HG02763 (cell line): Measurements from ENCODE around the gene PIK3C2G.

Experiments used
- ATAC-seq: cut with Tn5 transposase; IDR thresholded peaks from one replicate; pipeline ENCODE4 v1.9.1; 2021; ENCODE audit warnings: mild to moderate bottlenecking, moderate library complexity; ENCODE audit not compliant: unreplicated experiment

PIK3C2G gene

DNA sequence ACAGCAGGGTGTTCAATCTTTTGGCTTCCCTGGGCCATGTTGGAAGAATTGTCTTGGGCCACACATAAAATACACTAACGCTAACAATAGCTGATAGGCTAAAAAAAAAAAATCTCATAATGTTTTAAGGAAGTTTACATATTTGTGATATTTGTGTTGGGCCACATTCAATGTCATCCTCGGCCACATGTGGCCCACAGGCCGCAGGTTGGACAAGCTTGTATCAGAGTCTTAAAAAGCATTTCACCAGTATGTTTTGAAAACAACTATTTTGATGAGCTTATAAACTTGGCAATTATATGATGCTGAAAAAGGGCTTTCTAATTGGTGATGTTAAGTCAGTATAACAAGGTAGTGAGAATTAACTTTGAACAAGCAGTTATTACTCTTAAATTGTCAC lies 78.9 kb downstream of the PIK3C2G start:
- ATAC-seq, result no peak

DNA sequence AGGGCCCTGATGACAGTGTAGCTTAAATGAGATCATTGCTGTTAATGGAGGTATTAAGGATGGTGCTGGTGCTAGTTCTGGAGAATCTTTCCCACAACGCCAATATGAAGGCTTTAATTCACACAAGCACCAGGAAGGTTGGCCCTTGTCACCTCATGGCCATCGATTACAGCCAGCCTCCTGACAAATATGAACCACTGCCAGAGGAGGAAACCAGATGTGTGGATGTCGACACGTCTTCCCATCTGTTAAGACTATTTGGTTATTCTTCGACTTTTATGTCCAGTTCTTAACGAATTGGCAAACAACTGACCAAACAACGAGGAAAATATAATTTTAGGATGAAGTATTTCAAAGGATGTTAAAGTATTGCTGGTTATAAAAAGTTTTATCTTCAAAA lies 79.5 kb downstream of the PIK3C2G start:
- no peak for ATAC-seq

DNA sequence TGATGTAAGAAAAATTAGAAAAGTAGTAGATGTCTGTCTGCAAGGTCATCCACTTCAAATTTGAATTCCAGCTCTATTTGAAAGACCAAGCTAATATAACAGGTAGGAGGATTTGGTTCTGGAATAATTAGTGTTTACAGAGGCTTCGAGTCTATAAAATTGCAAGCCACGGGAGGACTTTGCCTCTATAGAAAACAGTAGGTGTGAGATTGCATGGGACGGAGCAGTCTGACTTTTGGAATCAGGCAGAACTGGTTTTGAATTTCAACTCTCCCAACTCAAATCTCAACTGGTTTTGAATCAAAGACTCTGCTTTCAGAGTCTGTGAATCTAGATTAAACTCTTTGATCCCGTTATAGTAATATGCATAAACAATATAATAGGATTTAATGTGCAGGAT lies 82.4 kb downstream of the PIK3C2G start:
- no peak for ATAC-seq

DNA sequence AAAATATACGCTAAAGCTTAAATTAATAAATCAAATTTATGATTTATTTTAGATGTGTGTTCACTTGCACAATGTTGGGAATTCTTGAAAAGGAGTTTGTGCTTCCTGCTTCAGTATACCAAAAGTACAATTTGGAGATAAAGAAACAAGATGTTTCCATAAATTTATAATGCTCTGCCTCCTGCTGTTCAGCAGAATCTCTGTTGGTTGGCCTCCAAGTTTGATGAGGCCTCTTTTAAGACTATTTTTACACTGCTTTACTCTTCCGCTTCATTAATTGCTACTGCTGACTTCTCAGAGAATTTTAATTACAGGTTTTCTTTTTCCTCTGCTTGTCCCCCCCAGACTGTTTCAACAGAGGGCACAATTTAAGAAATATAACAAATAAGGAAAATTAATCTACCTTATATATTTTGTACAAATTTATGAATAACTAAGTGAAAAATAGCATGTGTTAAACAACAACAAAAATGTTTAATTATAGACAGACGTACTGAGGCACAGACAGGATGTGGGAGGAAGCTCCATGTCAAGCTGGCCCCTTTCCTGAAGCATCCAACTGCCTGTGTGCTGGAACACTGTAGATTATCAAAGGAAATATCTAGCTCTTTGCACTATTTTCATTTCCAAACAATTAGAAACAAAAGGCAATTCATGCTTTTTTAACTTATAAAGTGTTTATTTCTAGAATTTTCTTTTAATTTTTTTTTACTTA lies 83.9 kb downstream of the PIK3C2G start:
- ATAC-seq, result no peak

DNA sequence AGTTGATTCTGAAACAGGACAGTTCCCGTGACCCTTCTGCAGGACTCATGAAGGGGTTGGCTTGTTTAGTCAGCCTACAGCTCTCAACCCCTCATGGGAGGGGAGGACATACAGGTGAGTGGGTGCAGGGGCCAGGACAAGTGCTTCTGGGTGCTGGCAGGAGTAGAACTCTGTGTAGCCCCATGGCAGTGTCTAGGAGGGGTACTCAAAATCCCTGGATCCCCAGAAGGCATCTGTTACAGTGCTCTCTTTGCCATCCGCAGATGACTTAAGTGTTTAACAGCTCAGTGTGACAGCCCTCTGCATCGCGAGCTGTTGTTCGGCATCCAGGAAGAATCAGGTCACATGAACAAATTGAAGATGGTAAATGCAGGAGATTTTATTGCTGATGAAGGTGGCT lies 91.0 kb downstream of the PIK3C2G start:
- no peak for ATAC-seq

DNA sequence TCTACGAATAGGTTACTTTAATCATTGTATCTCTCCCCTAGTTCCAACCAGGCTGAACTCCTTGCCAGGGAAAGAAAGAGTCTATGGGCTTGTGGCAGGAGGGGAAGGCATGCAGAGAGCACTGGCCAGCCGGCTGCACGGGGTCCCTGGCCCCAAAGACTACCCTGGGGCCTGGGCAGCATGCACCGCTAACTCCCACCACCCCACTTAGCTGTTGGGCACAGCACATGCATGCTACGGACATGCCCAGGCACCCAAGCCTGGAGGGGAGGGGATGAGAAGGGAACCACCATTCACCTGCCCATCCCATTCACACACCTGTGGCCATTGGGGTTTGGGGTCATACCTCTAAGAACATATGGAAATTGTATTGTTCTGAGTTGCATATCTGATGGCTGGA lies 94.1 kb downstream of the PIK3C2G start:
- ATAC-seq, result no peak

DNA sequence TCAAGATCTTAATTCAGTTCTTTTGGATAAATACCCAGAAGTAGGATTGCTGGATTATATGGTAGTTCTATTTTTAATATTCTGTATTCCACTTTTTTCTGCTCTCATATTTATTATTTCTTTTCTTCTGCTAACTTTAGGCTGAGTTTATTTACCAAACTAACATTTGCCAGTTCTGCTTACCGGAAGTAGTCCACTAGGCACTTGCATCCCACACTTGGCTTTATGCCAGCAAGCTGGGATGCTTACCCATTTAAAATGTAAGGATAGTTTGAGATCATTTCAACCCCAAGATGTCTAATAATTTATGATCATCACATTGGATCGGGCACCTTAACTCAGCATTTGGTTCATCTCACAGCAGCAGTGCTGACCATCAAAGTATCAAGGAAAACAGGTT lies 96.8 kb downstream of the PIK3C2G start:
- no peak for ATAC-seq

DNA sequence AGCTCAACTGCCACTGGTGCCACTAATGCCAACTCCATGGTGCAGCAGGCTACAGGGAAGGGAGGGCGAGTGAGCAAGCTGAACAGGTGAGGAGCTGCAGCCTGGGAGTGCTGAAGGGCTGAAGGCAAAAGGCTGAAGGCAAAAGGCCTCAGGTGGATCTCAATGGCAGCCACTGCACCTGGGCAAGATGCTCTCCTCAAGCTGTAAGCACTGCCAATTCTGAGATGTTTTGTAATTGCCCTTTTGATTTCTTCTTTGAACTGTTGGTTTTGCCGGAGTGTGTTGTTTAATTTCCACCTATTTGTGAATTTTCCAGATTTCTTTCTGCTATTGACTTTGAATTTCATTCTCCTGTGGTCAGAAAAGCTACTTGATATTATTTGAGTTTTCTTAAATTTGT lies 97.6 kb downstream of the PIK3C2G start:
- ATAC-seq, result no peak

DNA sequence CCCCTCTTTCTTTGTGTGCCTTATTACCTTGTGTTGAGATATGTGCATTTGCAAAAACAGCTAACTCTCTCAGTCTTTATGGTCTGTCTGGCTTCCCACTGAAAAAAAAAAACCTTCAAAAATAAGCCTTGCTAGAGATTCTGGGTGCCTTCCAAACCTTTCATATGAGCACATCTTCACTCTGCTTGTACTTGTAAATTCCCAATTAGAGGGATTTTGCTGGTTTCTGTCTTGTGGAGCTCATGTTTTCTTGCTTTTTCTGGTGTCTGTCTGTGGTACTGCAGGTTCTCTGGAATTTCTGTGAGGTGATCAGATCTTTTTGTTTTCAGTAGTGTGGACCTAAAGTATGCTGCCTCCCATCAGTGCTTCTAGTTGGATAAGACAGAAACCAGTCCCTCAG lies 100.1 kb downstream of the PIK3C2G start:
- ATAC-seq, result no peak

DNA sequence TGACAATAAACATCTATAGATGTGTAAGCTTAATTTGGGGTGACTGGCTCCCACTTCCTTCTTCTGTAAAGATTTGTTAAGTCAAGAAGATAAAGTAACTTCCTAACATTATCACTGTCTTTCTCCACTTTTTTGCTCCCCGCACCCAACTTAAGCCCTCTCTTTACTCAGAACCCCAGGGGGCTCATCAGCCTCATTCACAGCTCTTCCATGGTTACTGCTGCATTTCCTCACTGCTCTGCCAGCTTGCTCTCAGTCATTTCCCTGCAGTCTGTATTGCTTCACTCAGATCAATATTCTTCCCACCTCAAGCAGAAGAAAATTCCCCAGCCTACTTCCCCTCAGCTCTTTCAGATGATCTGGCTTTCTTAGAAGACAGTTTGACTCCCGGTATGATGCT lies 102.0 kb downstream of the PIK3C2G start:
- ATAC-seq, result no peak

DNA sequence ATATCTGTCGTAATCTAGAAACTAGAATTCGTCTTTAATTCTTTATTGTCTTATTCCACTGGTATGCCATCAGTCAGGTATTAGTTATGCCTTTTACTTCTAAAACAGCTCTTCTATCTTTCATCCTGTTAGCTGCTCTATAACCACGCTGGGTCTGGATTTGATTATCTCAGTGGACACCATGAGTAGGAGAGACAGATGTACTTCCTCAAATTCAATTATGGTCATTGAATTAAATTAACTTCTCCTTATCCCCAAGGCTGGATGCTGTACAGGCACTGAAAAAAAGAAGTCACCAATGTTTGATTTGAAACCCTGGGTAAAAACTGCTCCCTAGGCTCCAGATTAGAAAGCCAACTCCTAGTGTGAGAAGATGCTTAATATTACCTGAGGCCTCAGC lies 107.3 kb downstream of the PIK3C2G start:
- no peak for ATAC-seq

DNA sequence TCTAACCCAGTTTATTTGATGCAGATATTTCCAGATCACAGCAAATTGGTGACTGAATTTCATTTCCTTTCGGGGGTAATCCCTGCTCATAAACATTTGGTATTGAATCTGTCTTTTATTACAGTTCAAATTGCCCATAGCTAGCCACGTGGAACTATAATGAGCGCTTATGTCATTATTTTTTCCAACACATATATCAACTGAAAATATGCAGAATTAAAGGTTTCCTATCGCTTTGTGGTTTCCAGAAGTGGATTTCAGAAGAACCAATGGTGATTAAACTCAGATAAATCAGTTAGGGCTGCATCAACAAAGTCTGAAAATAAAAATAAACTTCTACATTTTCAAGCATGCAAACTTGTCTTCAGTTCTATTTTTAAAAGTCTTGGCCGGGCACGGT lies 111.9 kb downstream of the PIK3C2G start:
- ATAC-seq, result no peak

DNA sequence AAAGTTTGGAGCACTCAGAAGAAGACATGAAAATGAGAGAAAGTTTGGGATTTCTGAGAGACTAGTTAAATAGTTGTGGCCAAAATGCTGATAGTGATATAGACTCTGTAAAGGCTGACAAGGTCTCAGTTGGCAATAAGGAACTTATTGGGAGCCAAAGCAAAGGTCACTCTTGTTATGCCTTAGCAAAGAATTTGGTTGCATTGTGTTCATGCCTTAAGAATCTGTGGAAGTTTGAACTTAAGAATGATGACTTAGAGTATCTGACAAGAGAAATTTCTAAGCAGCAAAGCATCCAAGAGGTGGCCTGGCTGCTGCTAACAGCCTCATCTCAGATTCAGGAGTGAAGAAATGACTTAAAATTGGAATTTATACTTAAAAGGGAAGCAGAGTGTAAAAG lies 113.8 kb downstream of the PIK3C2G start:
- ATAC-seq, result no peak

DNA sequence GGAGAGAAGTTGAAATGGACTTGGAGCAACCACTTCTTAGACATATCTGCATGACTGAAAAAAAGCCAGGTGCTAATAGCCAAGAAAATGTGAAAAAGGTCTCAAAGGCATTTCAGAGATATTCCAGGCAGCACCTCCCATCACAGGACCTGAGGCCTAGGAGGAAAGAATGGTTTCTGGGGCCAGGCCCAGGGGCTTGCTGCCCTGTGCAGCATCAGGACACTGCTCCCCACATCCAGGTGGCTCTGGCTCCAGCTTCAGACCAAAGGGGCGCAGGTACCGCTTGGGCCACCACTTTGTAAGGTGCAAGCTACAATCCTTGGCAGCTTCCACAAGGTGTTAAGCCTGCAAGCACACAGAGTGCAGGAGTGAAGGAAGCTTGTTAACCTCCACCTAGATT lies 114.3 kb downstream of the PIK3C2G start:
- ATAC-seq, result no peak

DNA sequence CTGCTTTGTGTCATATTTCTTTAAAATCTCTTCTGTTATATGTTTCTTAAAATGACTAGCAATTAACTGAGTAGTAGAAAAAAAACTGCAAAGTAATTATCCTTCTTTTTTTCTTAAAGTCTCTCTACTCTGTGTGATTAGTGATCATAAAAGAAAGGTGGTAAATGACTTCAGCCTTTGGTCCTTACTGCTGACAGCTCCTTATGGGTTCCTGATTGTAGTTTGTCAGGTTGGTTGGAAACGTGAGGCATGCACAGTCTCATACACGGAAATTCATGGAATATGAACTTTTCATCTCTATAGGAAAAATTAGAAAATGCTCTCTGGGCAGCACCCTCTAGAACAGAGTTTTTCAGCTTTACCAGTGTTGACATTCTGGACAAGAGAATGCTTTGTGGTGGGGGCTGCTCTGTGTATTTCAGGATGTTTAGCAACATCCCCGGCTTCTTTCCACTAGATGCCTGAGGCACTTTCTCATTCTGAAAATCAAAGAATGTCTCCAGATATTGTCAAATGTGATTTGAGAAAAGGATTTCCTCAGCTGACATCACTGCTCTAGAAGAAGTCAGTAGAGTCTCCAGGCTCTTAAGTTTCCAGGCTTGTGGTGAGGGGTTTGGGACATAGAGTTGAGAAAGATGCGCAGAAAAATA lies 121.0 kb downstream of the PIK3C2G start:
- ATAC-seq, result no peak

DNA sequence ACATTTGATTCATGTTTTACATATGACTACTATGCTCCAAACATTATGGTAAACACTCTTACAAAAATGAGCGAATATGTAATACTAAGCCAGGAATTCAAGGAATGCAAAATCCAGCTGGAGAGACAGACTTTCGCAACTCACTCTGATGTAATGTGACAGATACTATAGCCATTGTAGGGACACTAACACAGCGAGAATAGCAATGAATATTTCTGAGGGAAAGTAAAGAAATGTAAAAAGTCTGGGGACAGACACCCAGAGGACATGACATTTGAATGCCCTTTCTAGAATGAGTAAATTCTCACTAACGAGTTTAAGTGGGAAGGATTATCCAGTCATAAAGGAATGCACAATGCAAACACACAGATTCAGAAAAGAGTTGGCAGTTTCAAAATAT lies 121.9 kb downstream of the PIK3C2G start:
- ATAC-seq, result no peak

DNA sequence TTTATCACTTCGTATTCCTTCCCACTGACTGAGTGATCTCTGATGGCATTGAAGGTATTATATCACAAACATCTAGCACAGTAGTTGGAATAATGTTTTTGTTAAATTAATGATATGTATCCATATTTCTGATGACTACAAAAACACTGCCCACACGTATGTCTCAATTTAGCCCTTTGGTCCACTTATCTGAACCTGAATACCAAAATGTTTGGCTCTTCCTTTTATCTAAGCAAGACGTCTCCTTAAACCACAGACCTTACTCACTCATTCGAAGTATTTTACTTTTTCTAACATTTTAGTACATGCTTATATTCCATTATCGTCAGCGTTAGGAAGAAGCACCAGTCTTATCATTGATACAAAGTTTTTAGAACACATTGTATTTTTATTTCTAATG lies 126.4 kb downstream of the PIK3C2G start:
- ATAC-seq, result no peak

DNA sequence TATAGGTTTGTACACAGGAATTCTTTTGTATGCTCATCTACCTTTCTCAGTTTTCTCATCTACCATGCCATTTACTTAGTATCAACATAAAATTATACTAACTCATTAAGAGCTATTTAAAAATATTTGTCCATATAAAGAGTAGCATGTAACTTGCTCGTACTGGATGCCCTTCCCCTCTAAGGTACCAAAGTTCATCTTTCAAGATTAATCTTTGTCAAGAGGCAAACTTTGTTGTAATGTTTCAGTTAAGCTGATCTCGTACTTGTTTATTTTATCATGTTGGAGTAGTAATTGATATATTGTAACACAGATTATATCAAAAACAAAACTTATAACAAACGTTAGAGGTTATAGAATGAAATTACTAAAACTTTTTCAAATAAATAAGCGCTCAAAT lies 128.5 kb downstream of the PIK3C2G start:
- ATAC-seq, result no peak

DNA sequence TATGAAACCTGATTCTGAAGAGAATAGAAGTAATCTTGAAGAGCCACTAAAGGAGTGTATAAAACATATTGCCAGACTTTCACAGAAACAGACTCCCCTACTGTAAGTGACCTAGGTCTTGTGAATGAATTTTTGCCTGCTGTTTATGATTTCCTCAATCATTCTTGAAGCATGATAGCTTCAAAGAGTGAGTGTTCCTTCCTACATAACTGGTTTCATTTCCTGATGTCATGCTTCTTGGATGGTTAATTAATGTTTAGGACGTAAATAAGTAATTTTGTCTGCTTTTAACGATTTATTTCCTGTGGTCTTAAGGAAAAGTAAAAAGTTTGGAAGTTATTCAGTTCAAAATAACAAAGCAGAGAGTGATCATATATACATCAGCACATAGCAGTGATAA lies 129.8 kb downstream of the PIK3C2G start:
- no peak for ATAC-seq

DNA sequence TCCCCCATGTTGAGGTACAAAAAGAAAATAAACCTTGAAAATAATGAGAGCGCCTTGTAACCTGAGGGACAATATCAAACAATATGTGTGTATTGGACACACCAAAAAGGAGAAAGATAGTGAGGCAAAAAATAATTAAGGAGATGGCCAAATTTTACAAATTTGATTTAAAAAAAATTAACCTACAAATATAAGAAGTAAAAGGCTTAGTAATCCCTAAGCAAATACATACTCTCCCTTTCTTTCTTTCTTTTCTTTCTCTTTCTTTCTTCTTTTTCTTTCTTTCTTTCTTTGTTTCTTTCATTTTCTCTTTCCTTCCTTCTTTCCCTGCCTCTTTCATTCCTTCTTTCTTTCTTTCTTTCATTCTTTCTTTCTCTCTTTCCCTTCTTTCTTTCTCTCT lies 133.4 kb downstream of the PIK3C2G start:
- ATAC-seq, result no peak

DNA sequence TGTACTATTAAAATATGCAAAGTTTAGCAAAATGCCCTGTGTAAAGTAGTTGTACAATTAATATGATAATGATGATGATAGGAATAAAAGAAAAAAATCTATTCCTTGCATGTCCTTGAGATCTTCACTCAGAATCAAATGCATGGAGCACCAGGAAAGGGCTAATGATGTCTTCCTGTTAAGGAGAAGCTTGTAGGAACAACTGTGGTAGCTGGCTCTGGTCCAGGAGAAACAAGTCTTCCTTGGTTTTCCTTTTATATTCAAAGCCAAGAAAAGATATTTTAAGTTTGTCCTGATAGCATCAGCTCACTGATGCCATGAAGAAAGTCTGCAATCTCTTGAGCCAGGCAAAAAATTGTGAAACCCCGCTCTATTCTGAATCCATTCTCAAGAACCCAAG lies 138.9 kb downstream of the PIK3C2G start:
- ATAC-seq, result no peak

DNA sequence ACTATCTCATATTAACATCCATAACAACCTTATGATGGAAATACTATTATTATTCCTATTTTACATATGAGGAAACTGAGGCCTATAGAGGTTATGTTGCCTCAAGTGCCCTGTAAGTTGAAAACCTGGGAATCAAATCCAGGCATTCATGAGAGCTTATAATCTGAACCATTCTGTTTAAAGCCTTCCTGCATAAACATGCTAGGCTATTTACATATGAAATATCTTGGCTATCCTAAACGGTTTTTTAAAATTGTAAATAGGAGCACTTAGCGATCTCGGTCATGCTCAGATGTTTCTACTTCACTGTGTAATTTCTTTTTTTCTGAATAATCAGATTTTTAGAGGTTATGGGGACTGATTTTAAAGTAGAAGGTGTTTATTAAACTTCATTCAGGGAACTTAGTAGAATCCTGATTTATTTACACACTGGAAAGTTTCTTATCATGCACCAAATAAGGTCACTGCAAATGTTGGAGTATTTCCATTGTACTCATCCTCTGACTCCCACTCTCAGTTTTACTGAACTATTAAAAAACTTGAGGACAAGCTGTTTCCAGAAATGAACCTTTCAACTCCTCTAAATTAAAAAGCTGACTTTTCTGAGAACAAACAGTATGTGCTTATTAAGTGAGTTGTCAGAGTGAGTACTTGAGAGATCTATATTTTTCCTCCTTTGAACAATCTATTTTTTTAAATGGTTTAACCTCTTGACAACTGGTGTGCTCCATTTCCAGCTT lies 141.7 kb downstream of the PIK3C2G start:
- ATAC-seq, result no peak
